GM13976 (cell line): ENCODE measurements around the gene RETREG1.

Experiments
- DNase-seq: peaks from one replicate; pipeline ENCODE4 v3.0.0; 2012; ENCODE audit warnings: low spot score
- in situ Hi-C: fragments of 300-500 bp; cut with MboI; formaldehyde crosslinking; loops from one replicate; pipeline ENCODE4 v1.12.0; 2022; ENCODE audit warnings: low sequenced_read_pairs, mixed read lengths, inconsistent platforms; ENCODE audit not compliant: unreplicated experiment
- TF ChIP-seq, protein P1 (sequence below): IDR thresholded peaks from 2 replicates; pipeline ENCODE4 v1.5.1; 2012; ENCODE audit warnings: borderline replicate concordance, mild to moderate bottlenecking; ENCODE audit not compliant: insufficient read depth; ENCODE audit errors: extremely low read depth, missing control alignments, control extremely low read depth

Gene RETREG1

DNA sequence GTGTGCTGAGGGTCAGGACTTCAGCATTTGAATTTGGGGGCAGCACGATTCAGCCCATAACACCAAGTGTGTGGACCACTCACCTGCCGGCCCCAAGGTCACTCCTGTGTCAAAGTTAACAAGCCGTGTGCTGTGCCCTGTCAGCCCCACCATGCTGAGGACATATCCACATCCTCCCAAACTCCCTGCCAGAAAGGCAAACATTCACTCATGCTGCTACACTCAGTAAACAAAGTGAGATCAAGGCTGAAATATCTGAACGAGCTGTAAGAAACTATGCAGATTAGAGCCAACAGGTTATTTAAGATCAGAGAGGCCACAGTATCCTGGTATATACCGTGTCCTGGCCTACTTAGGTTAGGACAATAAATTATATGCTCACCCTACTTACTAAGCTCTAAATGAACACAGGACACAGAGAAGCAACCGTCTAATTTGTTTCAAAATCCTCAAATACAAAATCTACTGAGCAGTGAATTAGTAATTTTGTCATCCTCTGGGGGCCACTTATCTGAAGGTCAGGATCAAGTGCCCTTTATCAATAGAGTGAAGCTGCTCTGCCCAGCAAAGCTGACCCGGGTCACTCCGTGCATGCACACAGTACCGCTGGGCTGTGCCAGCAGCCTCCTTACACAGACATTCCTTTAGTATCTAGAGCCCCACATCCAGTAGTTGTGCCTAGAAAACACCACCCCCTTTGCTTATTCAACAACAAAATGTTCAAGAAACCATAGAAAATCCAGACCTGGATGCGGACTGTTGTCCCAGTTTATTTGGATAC is 28.2 kb downstream of the RETREG1 start:
- in situ Hi-C loops: no loop called here
- TF ChIP-seq, protein P1, sequence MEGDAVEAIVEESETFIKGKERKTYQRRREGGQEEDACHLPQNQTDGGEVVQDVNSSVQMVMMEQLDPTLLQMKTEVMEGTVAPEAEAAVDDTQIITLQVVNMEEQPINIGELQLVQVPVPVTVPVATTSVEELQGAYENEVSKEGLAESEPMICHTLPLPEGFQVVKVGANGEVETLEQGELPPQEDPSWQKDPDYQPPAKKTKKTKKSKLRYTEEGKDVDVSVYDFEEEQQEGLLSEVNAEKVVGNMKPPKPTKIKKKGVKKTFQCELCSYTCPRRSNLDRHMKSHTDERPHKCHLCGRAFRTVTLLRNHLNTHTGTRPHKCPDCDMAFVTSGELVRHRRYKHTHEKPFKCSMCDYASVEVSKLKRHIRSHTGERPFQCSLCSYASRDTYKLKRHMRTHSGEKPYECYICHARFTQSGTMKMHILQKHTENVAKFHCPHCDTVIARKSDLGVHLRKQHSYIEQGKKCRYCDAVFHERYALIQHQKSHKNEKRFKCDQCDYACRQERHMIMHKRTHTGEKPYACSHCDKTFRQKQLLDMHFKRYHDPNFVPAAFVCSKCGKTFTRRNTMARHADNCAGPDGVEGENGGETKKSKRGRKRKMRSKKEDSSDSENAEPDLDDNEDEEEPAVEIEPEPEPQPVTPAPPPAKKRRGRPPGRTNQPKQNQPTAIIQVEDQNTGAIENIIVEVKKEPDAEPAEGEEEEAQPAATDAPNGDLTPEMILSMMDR: no peak
- DNase-seq: no peak

DNA sequence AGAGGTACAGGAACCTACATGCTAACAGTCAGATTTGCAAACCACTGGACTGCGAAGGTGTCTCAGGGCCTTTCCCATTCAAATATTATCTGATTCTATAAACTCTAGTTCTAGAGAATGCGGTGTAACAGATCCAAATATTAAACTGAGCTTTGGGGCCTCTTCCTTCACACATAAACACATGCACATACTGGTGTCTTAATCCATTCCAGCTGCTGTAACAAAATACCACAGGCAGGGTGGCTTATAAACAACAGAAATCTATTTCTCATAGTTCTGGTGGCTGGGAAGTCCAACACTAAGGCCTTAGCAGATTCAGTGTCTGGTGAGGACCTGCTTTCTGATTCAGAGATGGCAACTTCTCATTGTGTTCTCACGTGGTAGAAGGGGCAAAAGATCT is 30.2 kb downstream of the RETREG1 start:
- DNase-seq: no peak
- in situ Hi-C loops: no loop called here
- TF ChIP-seq, protein P1: no peak

DNA sequence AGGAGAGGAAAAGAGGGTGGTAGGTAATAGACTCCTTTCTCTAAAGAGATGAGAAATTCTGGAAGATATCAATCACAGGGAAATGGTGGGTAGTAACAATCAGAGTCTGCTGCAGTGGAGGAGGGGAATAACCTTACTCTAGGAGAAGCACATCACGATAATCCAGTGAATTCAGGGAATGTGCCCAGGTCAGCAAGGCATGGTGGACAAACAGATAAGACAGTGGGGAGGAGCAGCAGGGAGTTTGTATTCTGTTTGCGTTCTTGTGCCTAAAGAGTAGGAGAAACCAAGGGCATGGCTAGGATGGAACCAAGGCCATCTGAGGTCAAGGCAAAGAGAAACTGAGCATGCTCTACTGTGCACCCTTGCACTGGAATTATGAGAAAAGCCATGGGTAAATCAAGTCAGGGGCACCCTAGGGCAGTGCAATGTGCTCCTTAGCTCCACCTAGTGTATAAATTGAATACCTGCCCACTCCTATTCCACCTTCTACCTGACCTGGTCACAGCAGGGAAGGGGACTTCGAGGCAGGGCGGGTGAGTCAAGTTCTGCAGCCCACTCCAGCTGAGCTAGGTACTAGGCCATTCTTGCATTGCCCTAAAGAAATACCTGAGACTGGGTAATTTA is 31.6 kb downstream of the RETREG1 start:
- in situ Hi-C loops: no loop called here

DNA sequence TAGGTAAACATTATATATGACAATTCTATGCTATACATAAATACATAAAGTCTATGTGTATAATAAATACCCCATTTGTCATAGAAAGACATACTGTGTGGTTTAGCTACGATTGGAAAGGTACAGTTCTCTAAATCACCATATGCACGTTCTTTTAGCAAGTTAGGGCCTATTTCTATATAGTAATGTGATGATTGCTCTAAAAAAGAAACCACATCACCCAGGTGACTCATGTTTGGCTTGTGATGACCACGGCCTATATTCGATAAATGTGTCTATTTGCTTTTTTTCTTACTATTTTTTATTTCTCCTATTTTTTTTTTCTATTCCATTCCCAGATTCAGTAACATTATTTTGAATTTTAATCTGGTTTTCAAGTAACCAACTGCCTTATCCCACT is 34.7 kb downstream of the RETREG1 start:
- in situ Hi-C loops: no loop called here
- no peak for DNase-seq
- TF ChIP-seq, protein P1: no peak

More for the DNA sequence above, 31.6 kb downstream of the RETREG1 start:
- TF ChIP-seq, protein P1: peak; percentile 26
- DNase-seq: no peak

DNA sequence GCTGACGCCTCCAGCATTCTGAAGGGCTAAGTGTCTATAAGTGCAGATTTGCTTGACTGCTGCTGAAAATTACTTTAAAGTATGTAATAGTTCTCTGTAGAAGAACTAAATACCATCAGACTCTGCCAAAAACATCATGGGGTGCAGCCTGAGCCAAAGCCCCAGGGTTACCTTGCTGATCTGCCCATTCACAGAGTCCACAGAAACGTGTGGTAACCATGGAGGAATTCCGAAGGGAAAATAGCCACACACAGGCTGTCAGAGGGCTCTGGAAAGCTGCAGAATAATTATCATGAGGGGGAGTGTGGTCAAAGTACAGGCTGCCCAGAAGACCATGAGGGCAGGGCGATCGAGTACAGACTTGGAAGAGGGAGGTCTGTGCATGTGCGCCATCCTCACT is 36.4 kb downstream of the RETREG1 start:
- no peak for DNase-seq
- in situ Hi-C loops: no loop called here
- TF ChIP-seq, protein P1: no peak

DNA sequence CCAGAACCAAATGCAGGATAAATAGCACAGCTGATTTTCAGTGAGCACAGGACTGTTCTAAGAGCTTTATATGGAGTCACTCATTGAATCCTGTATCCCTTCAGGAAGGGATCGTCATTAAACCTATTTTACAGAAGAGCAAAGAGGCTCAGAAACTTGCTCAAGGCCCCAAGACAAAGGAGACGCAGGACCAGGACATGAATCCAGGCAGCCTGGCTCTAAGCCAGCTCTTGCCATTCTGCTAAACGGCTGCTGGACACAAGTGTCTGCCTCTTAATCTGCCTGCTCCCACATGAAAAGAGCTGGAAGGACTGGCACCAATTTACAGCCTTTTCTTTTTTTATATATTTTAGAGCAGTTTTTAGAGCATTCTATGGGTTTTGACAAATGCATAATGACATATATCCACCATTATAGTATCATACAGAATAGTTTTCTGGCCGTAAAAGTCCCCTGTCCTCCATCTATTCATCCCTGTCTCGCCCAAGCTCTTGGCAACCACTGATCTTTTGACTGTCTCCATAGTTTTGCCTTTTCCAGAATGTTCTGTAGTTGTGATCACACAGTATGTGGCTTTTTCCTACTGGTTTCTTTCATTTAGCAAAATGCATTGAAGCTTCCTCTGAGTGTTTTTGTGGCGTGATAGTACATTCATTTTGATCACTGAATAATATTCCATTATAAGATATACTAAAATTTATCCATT is 37.5 kb downstream of the RETREG1 start:
- TF ChIP-seq, protein P1: no peak
- in situ Hi-C loops: no loop called here
- no peak for DNase-seq
